Hepatocyte (in vitro differentiated cells): Measurements from ENCODE around the gene TAF15. TPM values are rescaled to one million over a fixed set of nuclear protein-coding genes. Genes with fewer than 3 reads are reported as not detected.
A peak's percentile ranks its signal among the peaks of the same experiment; 100 is the strongest.

ENCODE experiments used
- DNase-seq: peaks from one replicate; pipeline ENCODE4 v3.0.0-alpha.2; 2016; ENCODE audit warnings: low spot score
- H2AFZ ChIP-seq: fragments of 200-600 bp; sonication (generic); 2 replicates; pipeline ENCODE4 v1.6.0; 2016; ENCODE audit warnings: antibody characterized with exemption, mild to moderate bottlenecking
- H3K27ac ChIP-seq: fragments of 200-600 bp; sonication (generic); 2 replicates; pipeline ENCODE4 v1.5.1; 2016; ENCODE audit warnings: mild to moderate bottlenecking
- H3K27me3 ChIP-seq: fragments of 200-600 bp; sonication (generic); 2 replicates; pipeline ENCODE4 v1.6.1; 2016
- H3K36me3 ChIP-seq: fragments of 200-600 bp; sonication (generic); replicated peaks from 2 replicates; pipeline ENCODE4 v1.5.1; 2016; ENCODE audit warnings: low read depth; ENCODE audit not compliant: insufficient read depth
- H3K4me1 ChIP-seq: fragments of 200-600 bp; sonication (generic); 2 replicates; pipeline ENCODE4 v1.5.1; 2016; ENCODE audit warnings: mild to moderate bottlenecking, moderate library complexity; ENCODE audit not compliant: insufficient read depth
- H3K4me2 ChIP-seq: fragments of 200-600 bp; sonication (generic); 2 replicates; pipeline ENCODE4 v1.6.0; 2016
- H3K4me3 ChIP-seq: fragments of 200-600 bp; sonication (generic); 2 replicates; pipeline ENCODE4 v1.5.1; 2016; ENCODE audit warnings: mild to moderate bottlenecking
- H3K79me2 ChIP-seq: fragments of 200-600 bp; sonication (generic); 2 replicates; pipeline ENCODE4 v1.6.0; 2017; ENCODE audit warnings: mild to moderate bottlenecking
- H3K9me2 ChIP-seq: fragments of 200-600 bp; sonication (generic); replicated peaks from 2 replicates; pipeline ENCODE4 v1.6.0; 2017; ENCODE audit warnings: mild to moderate bottlenecking; ENCODE audit not compliant: insufficient read depth
- H3K9me3 ChIP-seq: fragments of 200-600 bp; sonication (generic); 2 replicates; pipeline ENCODE4 v1.5.1; 2016; ENCODE audit warnings: low read depth, mild to moderate bottlenecking
- H4K20me1 ChIP-seq: fragments of 200-600 bp; sonication (generic); 2 replicates; pipeline ENCODE4 v1.6.0; 2016; ENCODE audit warnings: mild to moderate bottlenecking; ENCODE audit not compliant: insufficient read depth, poor library complexity, severe bottlenecking
- EZH2 ChIP-seq: fragments of 200-600 bp; sonication (generic); IDR thresholded peaks from 2 replicates; pipeline ENCODE4 v1.6.1; 2016; ENCODE audit warnings: antibody characterized with exemption, mild to moderate bottlenecking, borderline replicate concordance
- EZH2phosphoT487 ChIP-seq: fragments of 200-600 bp; sonication (generic); IDR thresholded peaks from one replicate; pipeline ENCODE4 v1.6.1; 2018; ENCODE audit warnings: antibody characterized with exemption, mild to moderate bottlenecking, low read depth, moderate library complexity; ENCODE audit not compliant: unreplicated experiment, severe bottlenecking
- WGBS: methylation state at CpG from one replicate; pipeline ENCODE4 v1.1.6; 2016; ENCODE audit warnings: low lambda C conversion rate; ENCODE audit errors: missing lambda C conversion rate; 5-methylcytosine and 5-hydroxymethylcytosine counted together
- polyA plus RNA-seq: library from polyadenylated mRNA; unstranded; fragments of >200 nt; fragmentation: Nextera tagmentation; extraction: Ambion mirVana; gene quantifications from 2 replicates; pipeline ENCODE4 v1.2.1, GENCODE V29; 2016
- total RNA-seq: library from RNA; depleted of rRNA; stranded (reverse); fragments of >200 nt; gene quantifications from 2 replicates; pipeline ENCODE4 v1.2.3, GENCODE V29; 2014
- TF ChIP-seq, protein P1 (sequence below): fragments of 200-600 bp; sonication (generic); IDR thresholded peaks from 2 replicates; pipeline ENCODE4 v1.5.1; 2016; ENCODE audit warnings: antibody characterized with exemption, mild to moderate bottlenecking; ENCODE audit not compliant: poor library complexity

Gene TAF15
- total and polyA plus RNA-seq, 2 experiments from 2014 or later, result 15.7 to 36.1 TPM

DNA sequence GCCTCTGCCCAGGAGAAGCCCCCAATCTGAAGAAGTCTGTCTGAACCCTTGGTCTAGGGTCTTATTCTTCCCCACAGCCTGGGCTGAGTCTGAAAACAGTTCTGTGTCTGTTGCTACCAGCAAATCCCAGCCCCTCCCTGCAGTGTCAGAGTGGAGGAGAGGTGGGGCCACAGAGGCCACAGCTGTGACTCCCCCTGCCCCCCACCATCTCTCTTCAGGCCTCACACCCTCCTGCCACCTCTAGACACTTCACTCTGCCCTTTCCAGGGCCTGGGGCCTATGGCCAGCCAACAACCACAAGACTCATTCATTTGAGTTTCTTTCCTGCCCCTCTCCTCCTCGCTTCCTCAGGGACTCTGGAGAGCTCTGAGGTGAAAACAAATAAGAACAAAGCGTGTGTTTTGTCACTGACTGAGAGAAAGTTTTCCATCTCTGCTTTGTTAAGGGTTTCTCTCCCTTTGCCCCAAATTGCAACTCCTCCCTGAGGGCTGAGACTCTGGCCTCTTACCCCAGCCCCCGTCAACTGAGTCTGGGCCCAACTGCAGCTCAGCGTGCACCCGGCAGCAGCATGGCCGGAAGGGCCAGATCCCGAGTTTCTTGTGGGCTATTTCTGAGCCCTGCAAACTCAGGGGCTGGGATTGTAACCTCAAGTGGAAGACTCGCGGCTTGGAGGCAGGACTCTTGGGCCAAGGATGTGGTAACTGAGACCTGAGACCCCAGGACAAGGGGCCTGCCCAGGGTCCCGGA lies 35.4 kb upstream of the TAF15 start:
- H3K36me3 ChIP-seq, result no peaks in the 10 kb centered on the region
- H3K9me2 ChIP-seq, result no peaks in the 10 kb centered on the region
- H3K27me3 ChIP-seq, result no peaks in the 10 kb centered on the region
- TF ChIP-seq, protein P1, sequence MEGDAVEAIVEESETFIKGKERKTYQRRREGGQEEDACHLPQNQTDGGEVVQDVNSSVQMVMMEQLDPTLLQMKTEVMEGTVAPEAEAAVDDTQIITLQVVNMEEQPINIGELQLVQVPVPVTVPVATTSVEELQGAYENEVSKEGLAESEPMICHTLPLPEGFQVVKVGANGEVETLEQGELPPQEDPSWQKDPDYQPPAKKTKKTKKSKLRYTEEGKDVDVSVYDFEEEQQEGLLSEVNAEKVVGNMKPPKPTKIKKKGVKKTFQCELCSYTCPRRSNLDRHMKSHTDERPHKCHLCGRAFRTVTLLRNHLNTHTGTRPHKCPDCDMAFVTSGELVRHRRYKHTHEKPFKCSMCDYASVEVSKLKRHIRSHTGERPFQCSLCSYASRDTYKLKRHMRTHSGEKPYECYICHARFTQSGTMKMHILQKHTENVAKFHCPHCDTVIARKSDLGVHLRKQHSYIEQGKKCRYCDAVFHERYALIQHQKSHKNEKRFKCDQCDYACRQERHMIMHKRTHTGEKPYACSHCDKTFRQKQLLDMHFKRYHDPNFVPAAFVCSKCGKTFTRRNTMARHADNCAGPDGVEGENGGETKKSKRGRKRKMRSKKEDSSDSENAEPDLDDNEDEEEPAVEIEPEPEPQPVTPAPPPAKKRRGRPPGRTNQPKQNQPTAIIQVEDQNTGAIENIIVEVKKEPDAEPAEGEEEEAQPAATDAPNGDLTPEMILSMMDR, result no peak
- H3K79me2 ChIP-seq, result no peaks in the 10 kb centered on the region
- H3K9me3 ChIP-seq, result no peaks in the 10 kb centered on the region
- no peak for DNase-seq
- H3K4me2 ChIP-seq, result no peak overlapping the region
- no peaks in the 10 kb centered on the region for H4K20me1 ChIP-seq
- WGBS, result 71% methylated on average over 10 of the region's 10 CpGs
- H3K4me3 ChIP-seq, result no peak overlapping the region
- H3K27ac ChIP-seq, result peak overlapping the region; percentile 65
- peaks cover 33% of the 10 kb centered on the region for H3K4me1 ChIP-seq
- no peak overlapping the region for H2AFZ ChIP-seq

GRCh38 chr17:35774499-35774898 lies 34.8 kb upstream of the TAF15 start:
- Histone ChIP-seq H2AFZ (no peak overlapping the region), H3K9me3 (no peaks in the 10 kb centered on the region)
- DNase-seq, result peak; percentile 57

GRCh38 chr17:35775039-35775438 lies 34.2 kb upstream of the TAF15 start:
- H3K27me3 ChIP-seq, result no peaks in the 10 kb centered on the region
- 57% methylated on average over 5 of the region's 5 CpGs for WGBS
- H3K79me2 ChIP-seq, result no peaks in the 10 kb centered on the region
- no peak overlapping the region for H3K4me3 ChIP-seq
- peaks cover 33% of the 10 kb centered on the region for H3K4me1 ChIP-seq
- DNase-seq, result no peak
- H4K20me1 ChIP-seq, result no peaks in the 10 kb centered on the region
- H3K36me3 ChIP-seq, result no peaks in the 10 kb centered on the region
- TF ChIP-seq EZH2phosphoT487, result no peak
- no peak for TF ChIP-seq EZH2
- TF ChIP-seq, protein P1, result no peak
- H3K9me3 ChIP-seq, result no peaks in the 10 kb centered on the region
- peak overlapping the region; percentile 33 for H3K4me2 ChIP-seq
- H3K9me2 ChIP-seq, result no peaks in the 10 kb centered on the region
- H2AFZ ChIP-seq, result no peak overlapping the region
- H3K27ac ChIP-seq, result peak overlapping the region; percentile 65

More at GRCh38 chr17:35774499-35774898, 34.8 kb upstream of the TAF15 start:
- no peaks in the 10 kb centered on the region for H3K36me3 ChIP-seq
- H3K4me1 ChIP-seq, result peaks cover 33% of the 10 kb centered on the region
- H3K79me2 ChIP-seq, result no peaks in the 10 kb centered on the region
- WGBS, result 54% methylated on average over 5 of the region's 5 CpGs
- TF ChIP-seq EZH2phosphoT487 (no peak), EZH2 (no peak)
- TF ChIP-seq, protein P1, result no peak
- peak overlapping the region; percentile 33 for H3K4me2 ChIP-seq
- H3K4me3 ChIP-seq, result no peak overlapping the region
- no peaks in the 10 kb centered on the region for H3K27me3 ChIP-seq
- H4K20me1 ChIP-seq, result no peaks in the 10 kb centered on the region
- H3K27ac ChIP-seq, result peak overlapping the region; percentile 65
- no peaks in the 10 kb centered on the region for H3K9me2 ChIP-seq
